Posterior vena cava (tissue), 2 donors: Measurements from ENCODE around the gene HLCS. TPM values are rescaled to one million over a fixed set of nuclear protein-coding genes. Genes with fewer than 3 reads are reported as not detected.

Experiments used
- DNase-seq: peaks from one replicate; pipeline ENCODE4 v3.0.0-alpha.2; 2020; ENCODE audit warnings: low spot score
- intact Hi-C, 2 donors: fragments of 100-400 bp; cut with DNase I; formaldehyde crosslinking; loops; one replicate each; pipeline versions ENCODE4 v1.14.1 to v1.14.2; 2022 to 2023
- total RNA-seq, 2 donors: library from RNA; stranded (reverse); fragmentation: NEBNext Ultra II Directional; extraction: Animal tissue kit (Norgen Biotek cat#: 25700); gene quantifications; one replicate each; pipeline ENCODE4 v1.2.1, GENCODE V29; 2021
- donor health status: DM: yes; HTN: yes; CAD: no.
- donor health status: DM: yes; HTN: yes; CAD: no.

The HLCS gene
- total RNA-seq, 2 donors from 2014 or later: 15.5 to 18.2 TPM

DNA sequence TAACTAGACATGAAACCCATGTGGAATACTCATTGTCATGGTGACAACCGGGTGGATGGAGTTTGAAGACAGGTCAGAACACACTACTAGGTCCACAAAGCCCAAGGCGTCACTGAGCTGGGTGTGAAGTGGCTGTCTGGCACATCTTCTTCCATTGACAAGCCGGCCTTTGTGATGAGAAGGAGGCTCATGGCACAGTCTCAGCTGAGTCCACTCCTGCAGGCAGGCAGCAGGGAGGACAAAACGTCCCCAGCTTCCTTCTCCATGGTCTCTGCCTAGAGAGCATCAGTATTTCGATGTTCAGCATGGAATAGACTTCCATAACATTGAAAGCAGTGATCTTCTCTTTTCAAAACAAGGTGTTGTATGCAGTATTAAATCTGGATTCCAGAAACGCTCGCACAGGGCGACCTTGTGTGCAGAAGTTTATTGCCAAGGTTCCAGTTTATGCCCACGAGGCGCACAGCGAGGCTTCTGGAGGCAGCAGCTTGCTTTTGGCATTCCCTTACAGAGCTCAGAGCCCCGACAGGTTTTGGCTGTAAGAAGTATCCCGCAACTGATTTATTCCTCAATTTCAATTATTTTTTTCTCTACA is 163.3 kb downstream of the HLCS start:
- DNase-seq: no peak
- intact Hi-C loops: no loop called here

DNA sequence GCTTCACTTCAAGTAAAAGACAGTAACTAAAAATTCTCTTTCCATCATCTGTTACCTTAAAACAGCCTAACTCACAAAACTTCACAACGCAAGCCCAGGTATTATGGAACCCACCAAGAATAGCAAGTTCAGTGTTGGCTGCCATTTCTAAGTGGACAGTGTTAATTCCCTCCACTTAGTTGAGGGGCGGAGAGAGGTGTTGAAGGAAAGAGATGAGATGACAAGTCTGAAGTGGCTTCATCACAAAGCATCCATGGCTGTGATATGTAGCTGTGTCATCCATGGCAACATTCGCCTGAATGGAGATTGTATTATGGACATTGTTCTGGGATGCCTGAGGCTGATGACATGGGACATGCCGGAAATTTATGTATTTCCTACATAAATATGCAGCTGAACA is 165.7 kb downstream of the HLCS start:
- intact Hi-C loops: no loop called here
- DNase-seq: no peak

DNA sequence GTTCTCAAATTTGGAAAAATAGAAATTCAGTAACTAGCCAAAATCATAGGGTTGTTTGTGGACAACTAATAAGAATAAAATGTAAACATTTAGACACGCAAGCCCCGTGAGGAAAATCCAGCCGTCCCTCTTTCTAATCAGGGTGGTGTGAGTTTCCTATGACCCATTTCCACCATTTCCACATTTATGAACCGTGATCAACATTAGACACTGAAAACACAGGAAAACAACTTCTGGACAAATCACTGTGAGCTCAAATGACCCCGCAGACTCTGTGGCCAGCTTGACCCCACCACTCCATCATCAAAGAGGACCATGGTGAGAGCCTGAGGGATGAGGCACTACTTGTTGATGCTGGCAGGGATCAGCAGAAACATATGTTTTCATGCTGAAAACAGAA is 166.6 kb downstream of the HLCS start:
- DNase-seq: no peak
- intact Hi-C loops: no loop called here

DNA sequence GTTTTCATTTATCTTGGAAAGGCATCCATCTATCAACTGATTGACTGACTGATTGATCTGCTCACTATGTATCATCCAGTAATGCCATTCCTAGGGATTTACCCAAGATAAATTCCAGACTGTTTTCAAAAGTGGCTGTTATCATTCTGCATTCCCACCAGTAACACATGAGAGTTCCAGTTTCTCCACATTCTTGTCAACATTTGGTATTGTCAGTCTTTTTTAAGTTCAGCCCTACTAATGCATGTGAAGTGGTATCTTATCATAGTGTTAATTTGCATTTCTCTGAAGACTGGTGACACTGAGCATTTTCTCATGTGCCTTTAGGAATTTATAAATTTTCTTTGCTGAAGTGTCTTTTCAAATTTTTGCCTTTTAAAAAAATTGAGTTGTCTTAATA is 168.0 kb downstream of the HLCS start:
- DNase-seq: no peak
- intact Hi-C loops: no loop called here

DNA sequence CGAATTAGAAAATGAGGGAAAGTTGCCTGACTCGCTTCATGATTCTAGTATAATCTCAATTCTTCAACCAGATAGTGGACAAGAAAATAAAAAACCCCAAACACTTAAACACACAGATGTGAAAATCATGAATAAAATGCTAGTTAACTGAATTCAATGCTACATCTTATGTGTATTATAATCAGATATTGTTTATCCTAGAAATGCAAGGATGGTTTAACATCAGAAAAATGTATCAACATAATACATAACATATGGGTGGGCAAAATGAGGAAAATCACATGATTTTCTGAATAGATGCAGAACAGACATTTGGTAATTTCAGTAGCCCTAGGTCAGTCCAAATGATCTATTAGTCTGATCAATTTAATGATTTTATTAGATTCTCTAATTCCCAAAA is 170.4 kb downstream of the HLCS start:
- DNase-seq: no peak
- intact Hi-C loops: no loop called here

DNA sequence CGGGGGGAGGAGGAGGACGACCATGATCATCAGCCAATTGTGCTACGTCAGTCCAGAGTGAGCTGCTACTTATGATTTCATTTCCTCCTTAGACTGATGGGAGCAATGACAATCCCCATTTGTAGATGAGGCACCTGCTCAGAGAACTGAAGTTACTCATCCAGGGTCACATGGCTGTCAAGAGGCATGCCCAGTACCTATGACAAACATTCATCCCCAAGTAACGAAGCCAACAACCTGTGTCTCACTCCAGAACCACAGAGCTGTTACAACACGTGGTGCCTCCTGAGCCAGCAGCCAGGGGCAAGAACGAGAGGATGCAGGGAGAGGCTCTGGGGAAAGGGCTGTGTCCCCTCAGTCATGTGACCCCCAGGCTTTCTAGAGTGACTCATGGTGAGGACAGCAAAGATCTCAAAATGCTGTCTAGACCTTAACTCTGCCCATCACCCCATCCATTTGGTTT is 173.9 kb downstream of the HLCS start:
- intact Hi-C loops: no loop called here
- no peak for DNase-seq

DNA sequence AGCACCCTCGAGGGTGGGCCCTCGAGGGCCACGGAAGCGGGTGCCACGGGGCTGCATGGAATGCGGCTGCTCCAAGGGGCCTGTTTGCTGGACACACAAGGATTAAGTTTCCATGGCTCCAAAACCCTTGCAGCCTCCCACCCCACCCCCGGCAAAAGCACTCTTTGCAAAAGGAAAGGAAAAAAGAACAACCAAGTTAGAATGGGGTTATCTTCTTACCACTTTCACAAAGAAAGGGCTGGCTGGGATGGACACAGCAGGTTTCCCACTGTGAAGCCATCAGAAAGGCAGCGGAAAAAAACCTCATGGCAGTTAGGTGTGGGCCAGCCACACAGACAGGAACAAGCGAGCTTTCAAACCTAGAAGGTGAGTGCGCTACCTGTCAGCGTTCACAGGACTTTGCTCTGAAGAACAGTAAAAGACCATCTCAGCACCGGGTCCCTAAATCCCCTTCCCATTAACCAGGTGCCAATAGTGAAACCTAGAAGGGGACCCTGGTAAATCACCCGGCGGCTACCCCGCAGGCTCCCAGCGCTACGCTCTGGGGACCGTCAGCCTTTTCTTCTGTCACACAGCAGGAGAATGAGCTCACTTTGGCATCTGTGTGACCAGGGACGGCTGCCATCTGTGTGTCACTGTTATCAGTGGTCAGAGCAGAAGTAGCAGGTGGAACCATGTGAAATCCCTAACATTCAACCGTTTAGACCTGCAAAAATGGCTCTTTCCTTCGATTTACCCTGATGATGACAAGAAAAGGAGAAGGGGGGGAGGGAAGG is 174.6 kb downstream of the HLCS start:
- intact Hi-C loops: no loop called here
- DNase-seq: no peak

DNA sequence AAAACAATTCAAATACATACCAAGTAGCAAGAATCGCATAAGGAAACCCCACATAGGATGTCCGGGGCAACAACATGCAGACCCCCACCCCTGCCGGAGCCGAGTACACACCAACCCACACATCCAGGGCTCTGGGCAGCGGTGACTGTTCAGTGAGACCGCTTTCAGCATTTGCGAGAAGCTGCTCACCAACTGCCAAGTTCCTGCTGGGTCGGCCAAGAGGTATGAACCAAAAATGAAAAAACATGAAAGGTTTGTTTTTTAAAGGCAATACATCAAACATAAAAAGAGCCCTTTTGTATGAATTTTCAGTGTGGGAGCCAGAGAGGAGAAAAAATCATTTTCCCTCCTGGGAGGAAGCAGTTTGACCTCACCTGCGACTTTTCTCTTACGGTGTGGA is 175.3 kb downstream of the HLCS start:
- intact Hi-C loops: no loop called here
- no peak for DNase-seq

DNA sequence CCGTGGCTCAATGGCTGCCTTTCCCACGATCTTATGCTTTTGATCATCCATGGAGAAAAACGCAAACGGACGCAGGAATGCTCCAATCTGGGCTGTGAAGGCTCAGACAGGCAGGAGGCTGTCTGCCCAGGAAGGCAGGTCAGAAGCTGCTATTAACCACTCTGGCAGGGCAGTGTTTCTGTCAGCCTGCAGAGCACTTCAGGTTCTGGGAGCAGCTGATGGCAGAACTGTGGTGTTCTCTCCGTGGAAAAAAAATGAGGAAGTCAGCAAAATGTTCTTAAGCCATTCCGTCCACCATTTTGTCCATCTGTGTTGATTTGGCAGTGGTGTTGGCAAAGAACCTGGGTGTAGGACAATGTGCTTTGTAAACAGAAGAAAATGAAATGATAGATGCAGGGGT is 175.9 kb downstream of the HLCS start:
- no peak for DNase-seq
- intact Hi-C loops: no loop called here

DNA sequence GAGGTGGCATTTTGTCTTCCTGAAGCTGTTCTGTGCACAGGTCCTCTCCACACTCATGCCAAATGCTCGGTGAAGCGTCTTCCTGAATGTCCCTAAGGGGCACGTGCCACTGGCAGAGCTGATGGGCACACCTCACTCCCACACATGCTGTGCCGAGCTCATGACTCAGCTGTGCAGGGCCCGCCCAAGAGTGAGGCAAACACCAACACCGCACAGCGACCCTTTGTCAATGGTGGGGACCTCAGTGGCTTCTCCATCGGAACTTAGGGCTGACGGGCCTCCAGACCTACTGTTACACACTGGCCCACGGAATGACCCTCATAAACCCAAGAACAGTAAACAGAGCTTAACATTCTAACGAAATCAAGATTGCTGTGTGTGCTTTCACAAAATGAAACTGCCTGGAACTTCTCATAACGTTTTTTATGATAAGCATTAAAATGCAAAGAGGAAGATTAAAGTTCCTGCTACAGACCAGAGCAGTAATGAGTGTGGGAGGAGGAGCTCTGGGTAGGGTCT is 178.3 kb downstream of the HLCS start:
- DNase-seq: no peak
- intact Hi-C loops: no loop called here

DNA sequence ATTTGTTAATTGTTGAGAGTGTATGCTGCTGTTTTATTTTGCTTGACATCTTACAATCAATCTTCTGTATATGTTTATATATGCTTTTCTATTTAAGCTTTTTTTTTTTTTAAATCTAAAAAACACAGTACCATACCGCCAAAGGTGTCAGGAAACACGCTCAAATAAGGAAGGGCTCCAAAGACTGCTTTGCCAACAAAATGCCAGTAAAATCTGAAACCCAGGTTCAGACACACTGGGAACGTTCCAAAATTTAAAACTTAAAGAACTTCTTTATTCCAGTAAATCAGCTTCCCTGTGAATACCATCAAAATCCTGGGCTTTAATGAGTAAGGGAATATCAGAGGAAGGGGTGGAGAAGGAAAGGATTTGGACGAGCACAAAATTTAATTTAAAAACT is 180.3 kb downstream of the HLCS start:
- DNase-seq: no peak
- intact Hi-C loops: no loop called here

DNA sequence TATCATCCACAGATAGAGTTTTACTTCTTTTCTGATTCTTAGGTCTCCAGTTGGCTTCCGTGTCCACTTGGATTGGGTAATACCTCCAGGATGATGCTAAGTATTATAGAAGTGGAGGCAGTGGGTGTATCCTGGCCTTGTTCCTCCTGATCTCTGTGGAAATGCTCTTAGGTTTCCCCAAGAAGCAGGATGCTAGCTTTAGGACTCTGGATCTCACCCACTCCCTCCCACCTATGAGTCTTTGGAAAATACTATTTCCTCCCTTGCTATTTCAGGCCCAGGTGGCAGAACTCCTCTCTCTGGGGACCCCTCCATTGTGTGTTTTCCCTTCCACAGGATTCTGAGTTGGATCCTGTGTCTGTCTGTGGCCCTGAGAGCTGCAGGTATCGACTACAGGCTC is 180.9 kb downstream of the HLCS start:
- no peak for DNase-seq
- intact Hi-C loops: no loop called here

DNA sequence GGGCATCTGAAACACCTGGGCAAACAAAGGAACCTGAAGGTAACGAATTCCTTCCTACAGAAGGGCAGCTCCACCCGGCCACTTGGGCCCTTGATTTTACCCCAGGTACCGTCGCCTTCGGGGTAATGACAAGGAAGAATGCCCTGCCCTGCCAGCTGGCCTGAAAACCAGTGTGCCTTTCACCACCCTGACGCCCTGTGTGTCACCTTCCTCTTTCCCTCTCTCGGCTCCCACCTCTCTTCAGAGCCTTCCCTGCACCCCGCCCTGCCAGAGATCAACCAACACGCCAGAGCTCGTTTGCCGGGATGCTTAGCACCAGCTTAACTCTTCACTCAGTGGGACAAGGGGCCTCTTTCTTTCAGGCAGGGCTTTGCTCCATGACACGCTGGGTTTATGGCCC is 181.5 kb downstream of the HLCS start:
- intact Hi-C loops: no loop called here
- DNase-seq: no peak

DNA sequence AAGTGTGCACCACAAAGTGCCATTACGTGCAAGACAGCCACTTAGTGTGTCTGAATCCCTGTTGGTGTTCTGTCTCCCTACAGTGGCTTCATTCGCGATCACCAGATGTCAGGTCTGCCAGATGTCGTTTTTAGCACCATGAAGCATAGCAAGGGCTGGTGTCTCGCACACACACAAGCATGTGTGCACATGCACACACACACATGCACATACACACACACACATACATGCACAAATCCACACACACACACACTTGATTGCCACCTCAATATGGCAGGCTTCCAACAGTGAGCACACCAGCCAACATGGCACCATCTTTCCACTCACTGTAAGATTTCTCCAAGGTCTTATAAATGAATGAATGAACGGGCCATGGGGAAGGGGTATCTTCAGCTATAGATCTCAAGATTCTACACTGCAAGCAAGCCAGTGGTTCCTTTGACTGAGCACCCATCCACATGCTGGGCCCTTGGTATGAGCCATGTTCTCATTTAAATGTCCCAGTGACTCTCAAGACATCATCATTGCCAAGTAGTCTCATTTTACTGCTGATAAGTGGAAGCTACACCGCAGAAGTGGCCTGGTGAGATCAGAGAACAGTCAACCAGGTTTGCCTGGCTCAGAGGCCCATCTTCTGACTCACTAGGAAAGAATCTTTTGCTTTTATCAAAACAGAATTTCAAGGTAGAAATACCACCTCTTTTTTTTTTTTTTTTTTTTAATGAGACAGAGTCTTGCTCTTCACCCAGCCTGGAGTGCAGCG is 182.7 kb downstream of the HLCS start:
- intact Hi-C loops: no loop called here
- DNase-seq: no peak

DNA sequence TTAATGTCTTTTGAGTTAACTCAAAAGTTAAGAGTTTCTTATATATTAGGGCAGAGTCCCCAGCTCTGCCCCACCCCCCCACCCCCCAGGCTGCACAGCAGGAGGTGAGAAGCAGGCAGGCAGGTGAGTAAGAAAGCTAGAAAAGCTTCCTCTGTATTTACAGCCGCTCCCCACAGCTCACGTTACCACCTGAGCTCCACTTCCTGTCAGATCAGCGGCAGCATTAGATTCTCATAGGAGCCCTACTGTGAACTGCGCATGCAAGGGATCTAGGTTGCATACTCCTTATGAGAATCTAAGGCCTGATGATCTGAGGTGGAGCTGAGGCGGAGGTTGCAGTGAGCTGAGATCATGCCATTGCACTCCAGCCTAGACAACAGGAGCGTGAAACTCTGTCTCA is 185.6 kb downstream of the HLCS start:
- DNase-seq: no peak
- intact Hi-C loops: no loop called here

DNA sequence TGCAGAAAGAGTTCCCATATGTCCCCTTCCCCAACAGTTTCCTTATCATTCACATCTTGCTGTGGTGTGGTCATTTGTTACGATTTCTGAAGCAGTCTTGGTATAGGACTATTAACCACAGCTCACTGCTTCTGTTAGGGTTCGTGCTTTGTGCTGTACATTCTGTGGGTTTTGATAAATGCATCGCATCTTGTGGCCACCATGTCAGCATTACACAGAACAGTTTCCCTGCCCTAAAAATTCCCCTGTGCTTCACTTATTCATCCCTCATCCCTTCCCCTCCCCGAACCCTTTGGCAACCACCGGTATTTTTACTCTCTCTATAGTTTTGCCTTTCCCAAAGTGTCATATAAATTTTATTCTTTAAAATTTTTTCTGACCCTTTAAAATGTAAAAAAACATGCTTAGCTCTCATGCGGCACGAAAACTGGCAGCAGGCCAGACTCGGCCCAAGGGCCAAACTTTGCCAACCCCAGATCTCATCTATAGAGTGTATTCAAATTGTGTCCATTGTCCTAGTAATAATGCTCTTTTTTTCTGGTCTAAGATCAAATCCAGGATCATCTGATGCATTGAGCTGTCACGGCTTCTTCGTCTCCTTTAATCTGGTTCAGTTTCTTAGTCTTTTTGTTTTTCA is 189.4 kb downstream of the HLCS start:
- DNase-seq: no peak
- intact Hi-C loops: no loop called here

DNA sequence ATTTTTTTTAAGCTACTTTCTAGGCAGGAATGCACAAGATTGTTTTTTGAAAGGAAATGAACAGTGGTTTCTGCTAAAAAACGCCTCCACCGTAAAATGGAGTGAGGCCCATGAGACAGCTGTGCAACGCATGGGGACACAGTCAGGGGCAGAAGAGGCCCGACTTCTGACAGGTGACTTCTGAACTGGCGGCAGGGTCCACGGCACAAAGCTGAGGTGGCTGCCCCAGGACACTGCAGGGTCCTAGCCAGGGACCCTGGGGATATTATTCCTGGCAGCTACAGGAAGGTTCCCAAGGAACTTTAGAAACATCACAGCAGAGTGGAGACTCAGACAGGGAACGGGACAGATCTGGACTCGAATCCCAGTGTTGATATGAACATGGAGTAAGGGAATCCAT is 192.5 kb downstream of the HLCS start:
- intact Hi-C loops: no loop called here
- no peak for DNase-seq

DNA sequence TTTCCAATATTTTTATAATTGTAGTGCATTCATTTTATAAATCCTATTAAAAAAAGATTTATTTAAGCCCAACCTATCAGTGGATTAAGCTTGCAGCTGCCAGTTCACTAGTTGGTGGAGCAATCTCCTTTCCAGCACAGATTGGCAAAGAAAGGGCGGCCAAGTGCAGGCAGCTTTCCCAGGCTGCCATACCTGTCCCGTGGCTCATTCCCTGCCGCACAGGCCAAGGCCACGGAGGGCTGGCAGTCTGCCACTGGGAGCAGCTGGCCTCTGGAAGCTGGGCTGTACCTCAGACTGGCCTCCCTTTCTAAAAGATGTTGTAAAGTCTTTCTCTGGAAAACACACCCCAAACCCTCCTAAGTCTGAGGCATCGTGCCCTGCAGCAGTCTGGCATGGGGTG is 193.4 kb downstream of the HLCS start:
- intact Hi-C loops: no loop called here

DNA sequence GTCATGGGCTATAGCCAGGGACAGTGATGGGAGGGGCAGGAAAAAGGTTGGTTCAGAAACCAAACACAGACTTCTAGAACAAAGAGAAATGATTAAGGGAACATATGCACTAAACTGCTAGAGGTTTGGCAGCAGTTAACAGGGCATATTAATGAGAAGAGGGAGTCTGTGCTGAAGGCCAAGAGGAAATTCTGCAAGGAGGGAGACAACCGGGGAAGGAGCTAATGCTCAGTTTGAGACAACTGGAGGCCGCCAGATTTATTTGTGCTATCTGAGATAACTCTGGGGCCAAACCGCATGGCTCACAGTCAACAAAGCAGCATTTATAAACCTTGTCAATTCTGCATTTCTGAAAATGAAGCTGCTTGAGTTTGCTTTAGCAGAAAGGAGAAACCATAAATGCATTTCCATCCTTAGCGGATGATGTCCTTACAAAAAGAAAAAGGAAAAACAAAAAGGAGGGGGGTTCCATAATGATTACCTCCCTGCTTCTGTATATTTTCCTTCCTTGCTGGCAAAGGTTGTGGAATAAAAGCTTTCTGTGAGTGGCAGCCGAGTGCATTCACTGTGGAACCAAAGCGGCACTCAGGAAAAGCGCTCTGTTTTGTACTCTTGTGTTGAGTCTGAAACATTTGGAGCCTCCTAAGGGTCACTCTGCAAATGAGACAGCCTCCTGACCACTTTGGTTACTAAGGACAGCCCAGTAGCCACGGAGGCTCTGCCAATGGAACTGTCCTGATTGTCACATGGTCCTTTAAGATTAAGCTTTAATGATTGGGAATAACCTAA is 197.2 kb downstream of the HLCS start:
- DNase-seq: no peak
- intact Hi-C loops: loop anchor here in 1 of 2 donors (10.0 kb wide), 1 partner anchor 146 kb away; no protein-coding TSS in a partner anchor

More for the DNA sequence above, 193.4 kb downstream of the HLCS start:
- no peak for DNase-seq
